H1 (cell line): ENCODE measurements around the gene SPTBN1. TPM values are rescaled to one million over a fixed set of nuclear protein-coding genes. Genes with fewer than 3 reads are reported as not detected.

Experiments
- FOSL1 ChIP-seq: IDR thresholded peaks from 2 replicates; pipeline ENCODE4 v1.6.1; 2011; ENCODE audit warnings: mild to moderate bottlenecking, low read depth, low read length, moderate library complexity; ENCODE audit not compliant: insufficient read depth
- POLR2A ChIP-seq, 2 experiments: IDR thresholded peaks; 1 replicate in 1 of 2; 2 replicates in 1 of 2; pipeline ENCODE4 v1.6.1; 2011; ENCODE audit warnings: low read depth in 2 of 2, low read length in 2 of 2, mild to moderate bottlenecking in 2 of 2; ENCODE audit errors: control extremely low read depth in 1 of 2
- SIN3A ChIP-seq, 2 experiments: IDR thresholded peaks in 1 of 2; conservative IDR thresholded peaks in 1 of 2; 2 replicates each; pipeline ENCODE4 v1.6.1; 2011 to 2012; ENCODE audit warnings: low read length in 2 of 2, improper control_type of control experiment in 1 of 2, low read depth in 1 of 2, mild to moderate bottlenecking in 1 of 2
- TEAD4 ChIP-seq: IDR thresholded peaks from 2 replicates; pipeline ENCODE4 v1.6.1; 2012; ENCODE audit warnings: low read depth, low read length, inconsistent platforms, mixed read lengths
- polyA plus RNA-seq, 7 experiments: library from polyadenylated mRNA; depleted of rRNA in 3 of 7; stranded (reverse) in 5 of 7; unstranded in 2 of 7; fragments of >200 nt in 5 of 7; fragments of 200-250 nt in 2 of 7; gene quantifications; 1 replicate in 5 of 7; 2 replicates in 1 of 7; 4 replicates in 1 of 7; pipeline versions ENCODE4 v1.2.1 to v1.2.3, GENCODE V29; 2011 to 2013; ENCODE audit warnings: missing spikeins in 2 of 7, mixed read lengths in 2 of 7
- total RNA-seq: library from RNA; stranded (reverse); fragmentation: NEBNext Ultra II Directional; extraction: Animal tissue kit (Norgen Biotek cat#: 25700); gene quantifications from 2 replicates; pipeline ENCODE4 v1.2.1, GENCODE V29; 2021

The SPTBN1 gene
- total and polyA plus RNA-seq, 2 of the 8 experiments (the other 6 are each of a cell fraction or from before 2014, with no cell fraction given), result 31.8 to 180 TPM

- no peak for TF ChIP-seq SIN3A (conservative IDR thresholded peaks at IDR 0.05 in 1 of 2, IDR thresholded peaks at IDR 0.05 in 1 of 2; ENCODE audit: low read depth in 1 of 2, low read length in 2 of 2)
- TF ChIP-seq FOSL1, result no peak
- no peak for TF ChIP-seq TEAD4
- no peak for TF ChIP-seq POLR2A (IDR thresholded peaks at IDR 0.05; ENCODE audit: control extremely low read depth in 1 of 2, low read depth in 2 of 2, low read length in 2 of 2)
These were observed 201.5 kb downstream of the SPTBN1 start (continued) for GRCh38 chr2:54657664-54658083.
